Measurements from ENCODE around the gene CSMD2. TPM values are rescaled to one million over a fixed set of nuclear protein-coding genes. Genes with fewer than 3 reads are reported as not detected.
"Not testable (repeated sequence)": the region's sequence is repeated elsewhere in the genome, so short reads cannot be mapped to it uniquely, and the experiment has no call there.

CSMD2 gene
- total RNA-seq, 2 donors from 2014 or later: 0.15 to 0.28 TPM

- intact Hi-C loops (cut with DNase I, micrococcal nuclease): no loop called here
- no peak for ATAC-seq
- no peak for DNase-seq
Measured at GRCh38 chr1:33532936-33533335, 632.1 kb downstream of the CSMD2 start.

- ATAC-seq: no peak
- DNase-seq: no peak
- intact Hi-C loops (cut with DNase I, micrococcal nuclease): no loop called here
Measured at GRCh38 chr1:33532250-33532649, 632.8 kb downstream of the CSMD2 start.

DNA sequence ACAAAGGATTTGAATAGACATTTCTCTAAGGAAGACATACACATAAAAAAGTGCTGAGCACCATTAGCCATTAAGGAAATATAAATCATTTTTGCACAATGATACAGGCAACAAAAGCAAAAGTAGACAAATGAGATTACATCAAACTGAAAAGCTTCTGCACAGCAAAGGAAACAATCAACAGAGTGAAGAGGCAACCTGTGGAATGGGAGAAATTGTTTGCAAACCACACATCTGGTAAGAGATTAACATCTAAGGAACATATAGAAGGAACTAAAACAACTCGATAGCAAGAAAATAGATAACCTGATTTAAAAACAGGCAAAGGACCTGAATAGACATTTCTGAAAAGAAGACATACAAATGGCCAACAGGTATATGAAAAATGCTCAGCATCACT is 635.1 kb downstream of the CSMD2 start:
- ATAC-seq (no peak), DNase-seq (no peak)
- intact Hi-C loops (cut with DNase I, micrococcal nuclease): no loop called here

- intact Hi-C loops (cut with DNase I, micrococcal nuclease): no loop called here
- ATAC-seq: no peak
- DNase-seq: no peak
Measured at GRCh38 chr1:33527934-33528333, 637.1 kb downstream of the CSMD2 start.

GRCh38 chr1:33524586-33524985 is 640.4 kb downstream of the CSMD2 start:
- DNase-seq (no peak), ATAC-seq (no peak)
- intact Hi-C loops (cut with DNase I, micrococcal nuclease): no loop called here

- intact Hi-C loops (cut with DNase I, micrococcal nuclease): no loop called here
Measured at GRCh38 chr1:33519240-33519884, 645.7 kb downstream of the CSMD2 start.

GRCh38 chr1:33517596-33518250 is 647.3 kb downstream of the CSMD2 start:
- intact Hi-C loops (cut with DNase I, micrococcal nuclease): no loop called here
- ATAC-seq (no peak), DNase-seq (no peak)

More at GRCh38 chr1:33519240-33519884, 645.7 kb downstream of the CSMD2 start:
- DNase-seq: no peak
- no peak for ATAC-seq

- no peak for ATAC-seq
- DNase-seq: no peak
- intact Hi-C loops (cut with DNase I, micrococcal nuclease): no loop called here
Measured at GRCh38 chr1:33516891-33517567, 648.0 kb downstream of the CSMD2 start.

DNA sequence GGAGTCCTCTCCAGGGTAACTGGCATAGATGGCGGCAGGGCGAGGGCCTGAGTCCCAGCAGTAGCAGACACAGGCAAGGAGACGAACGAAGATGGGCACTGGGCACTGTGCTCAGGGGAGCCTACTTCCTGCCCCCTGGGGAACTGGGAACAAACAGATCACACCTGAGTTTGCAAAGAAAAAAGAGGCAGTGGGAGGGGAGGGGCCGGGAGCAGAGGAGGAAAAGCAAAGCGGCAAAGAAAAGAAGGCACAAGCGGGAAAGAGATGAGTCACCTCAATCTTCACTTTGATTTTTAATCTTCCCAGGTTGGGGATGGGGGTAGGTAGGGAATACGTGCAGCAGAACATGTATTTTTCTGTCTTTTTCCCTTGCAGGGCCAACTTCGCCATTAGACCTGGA is 648.6 kb downstream of the CSMD2 start:
- intact Hi-C loops (cut with DNase I, micrococcal nuclease): no loop called here
- DNase-seq (no peak), ATAC-seq (no peak)

DNA sequence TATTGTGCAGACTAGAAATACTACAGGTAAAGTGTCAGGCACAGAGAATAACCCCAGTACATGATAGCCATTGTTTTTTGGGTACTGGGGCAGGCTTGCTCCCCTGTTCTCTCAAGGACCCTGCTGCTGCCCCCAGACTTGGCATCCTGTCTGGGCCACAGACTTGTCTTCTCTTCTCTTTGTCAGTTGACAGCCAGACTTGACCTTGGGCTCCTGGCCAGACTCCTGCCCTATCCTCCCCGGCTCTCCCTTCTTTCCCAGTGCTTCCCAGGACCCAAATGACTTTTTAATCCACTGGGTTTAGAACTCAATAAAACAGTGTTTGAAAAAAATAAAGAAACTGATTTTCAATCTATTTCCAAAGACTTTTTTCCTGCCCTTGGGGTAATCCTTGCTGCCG is 649.4 kb downstream of the CSMD2 start:
- intact Hi-C loops (cut with DNase I, micrococcal nuclease): no loop called here
- DNase-seq: no peak
- no peak for ATAC-seq

GRCh38 chr1:33515112-33515511 is 649.9 kb downstream of the CSMD2 start:
- ATAC-seq: no peak
- no peak for DNase-seq
- intact Hi-C loops (cut with DNase I, micrococcal nuclease): no loop called here

- no peak for ATAC-seq
- intact Hi-C loops (cut with DNase I, micrococcal nuclease): no loop called here
- no peak for DNase-seq
Measured at GRCh38 chr1:33512226-33513011, 652.6 kb downstream of the CSMD2 start.

DNA sequence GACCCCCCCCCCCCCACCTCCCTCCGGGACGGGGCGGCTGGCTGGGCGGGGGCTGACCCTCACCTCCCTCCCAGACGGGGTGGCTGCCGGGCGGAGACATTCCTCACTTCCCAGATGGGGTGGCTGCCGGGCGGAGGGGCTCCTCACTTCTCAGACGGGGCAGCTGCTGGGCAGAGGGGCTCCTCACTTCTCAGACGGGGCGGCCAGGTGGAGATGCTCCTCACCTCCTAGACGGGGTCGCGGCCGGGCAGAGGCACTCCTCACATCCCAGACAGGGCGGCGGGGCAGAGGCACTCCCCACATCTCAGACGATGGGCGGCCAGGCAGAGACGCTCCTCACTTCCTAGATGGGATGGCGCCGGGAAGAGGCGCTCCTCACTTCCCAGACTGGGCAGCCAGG is 655.8 kb downstream of the CSMD2 start:
- DNase-seq; intact Hi-C loops (cut with DNase I, micrococcal nuclease); ATAC-seq: not testable (repeated sequence)

GRCh38 chr1:33508151-33508550 is 656.9 kb downstream of the CSMD2 start:
- intact Hi-C loops (cut with DNase I, micrococcal nuclease): no loop called here

GRCh38 chr1:33507661-33508060 is 657.4 kb downstream of the CSMD2 start:
- intact Hi-C loops (cut with DNase I, micrococcal nuclease): no loop called here
- DNase-seq: no peak
- ATAC-seq: no peak

More at GRCh38 chr1:33508151-33508550, 656.9 kb downstream of the CSMD2 start:
- ATAC-seq: no peak
- no peak for DNase-seq

GRCh38 chr1:33503506-33503905 is 661.5 kb downstream of the CSMD2 start:
- ATAC-seq (no peak), DNase-seq (no peak)
- intact Hi-C loops (cut with DNase I, micrococcal nuclease): no loop called here

DNA sequence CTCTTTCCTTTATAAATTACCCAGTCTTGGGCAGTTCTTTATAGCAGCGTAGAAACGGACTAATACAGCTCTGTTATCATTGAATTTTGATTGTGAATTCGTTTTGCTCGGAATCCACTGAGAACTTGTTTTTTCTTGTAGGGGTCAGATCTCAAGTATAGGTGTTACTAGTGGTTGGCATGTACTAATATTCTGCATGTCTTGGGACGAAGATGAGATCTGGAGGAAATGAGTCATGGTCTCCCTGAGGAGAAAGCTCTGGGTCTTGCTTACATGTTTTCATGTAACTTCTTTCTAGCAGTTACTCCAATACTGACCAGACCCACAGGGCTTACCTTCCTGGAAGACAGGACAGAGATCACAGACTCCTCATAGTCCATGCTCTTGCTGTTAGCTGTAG is 662.3 kb downstream of the CSMD2 start:
- DNase-seq: no peak

DNA sequence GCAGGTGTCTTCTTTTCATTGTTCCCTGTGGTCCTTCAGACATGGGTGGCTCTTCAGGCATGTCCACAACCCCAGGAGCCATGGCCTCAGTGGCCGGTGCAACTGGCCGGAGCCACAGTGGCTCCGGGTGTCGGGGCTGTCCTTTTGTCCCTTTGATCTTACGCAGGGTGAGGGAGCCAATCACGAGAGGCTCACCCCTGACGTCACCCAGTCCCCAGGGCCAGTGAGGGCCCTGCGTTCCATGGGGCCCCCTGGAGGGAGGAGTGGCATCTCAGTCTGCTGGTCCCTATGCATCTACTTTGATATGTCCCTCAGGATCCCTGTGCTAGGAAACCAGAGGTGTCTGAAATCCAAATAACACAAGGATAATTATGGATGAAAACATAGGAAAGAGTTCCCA is 663.3 kb downstream of the CSMD2 start:
- ATAC-seq (no peak), DNase-seq (no peak)
- intact Hi-C loops (cut with DNase I, micrococcal nuclease): no loop called here

More for the DNA sequence above, 662.3 kb downstream of the CSMD2 start:
- intact Hi-C loops (cut with DNase I, micrococcal nuclease): no loop called here
- ATAC-seq: no peak

GRCh38 chr1:33501309-33501708 is 663.7 kb downstream of the CSMD2 start:
- no peak for ATAC-seq
- intact Hi-C loops (cut with DNase I, micrococcal nuclease): no loop called here

More at GRCh38 chr1:33501309-33501708, 663.7 kb downstream of the CSMD2 start:
- DNase-seq: no peak

Data from left colon (tissue), 2 donors.